Left lung (tissue), 10 donors: ENCODE data around the gene GMPR. TPM values are rescaled to one million over a fixed set of nuclear protein-coding genes. Genes with fewer than 3 reads are reported as not detected.
"Not testable (repeated sequence)": the region's sequence is repeated elsewhere in the genome, so short reads cannot be mapped to it uniquely, and the experiment has no call there.

Experiments used
- ATAC-seq: fragments of 200-7000 bp; cut with Tn5 transposase; one replicate; pipeline ENCODE4 v1.9.1; 2020; ENCODE audit warnings: moderate library complexity
- DNase-seq, 4 donors: peaks; one replicate each; pipeline ENCODE4 v3.0.0-alpha.2; 2013 to 2020
- H3K27ac ChIP-seq, 2 donors: fragments of 200-600 bp; sonication (generic) in 1 of 2; one replicate each; pipeline versions ENCODE4 v1.5.0 to v1.8.0; 2020 to 2021
- H3K27me3 ChIP-seq, 2 donors: fragments of 200-600 bp; sonication (generic) in 1 of 2; one replicate each; pipeline versions ENCODE4 v1.5.0 to v1.8.0; 2020 to 2021
- H3K36me3 ChIP-seq, 2 donors: fragments of 200-600 bp; sonication (generic) in 1 of 2; one replicate each; pipeline versions ENCODE4 v1.5.0 to v1.8.0; 2020 to 2021
- H3K4me1 ChIP-seq, 2 donors: fragments of 200-600 bp; one replicate each; pipeline ENCODE4 v1.8.0; 2021
- H3K4me3 ChIP-seq, 2 donors: fragments of 200-600 bp; sonication (generic) in 1 of 2; one replicate each; pipeline versions ENCODE4 v1.5.0 to v1.8.0; 2020 to 2021; ENCODE audit warnings: mild to moderate bottlenecking in 1 of 2
- H3K9me3 ChIP-seq, 2 donors: fragments of 200-600 bp; sonication (generic) in 1 of 2; one replicate each; pipeline versions ENCODE4 v1.5.0 to v1.8.0; 2020 to 2021
- CTCF ChIP-seq, 2 donors: fragments of 200-600 bp; sonication (generic) in 1 of 2; IDR thresholded peaks; one replicate each; pipeline versions ENCODE4 v1.5.0 to v1.8.0; 2021; ENCODE audit warnings: antibody characterized with exemption in 2 of 2
- intact Hi-C, 2 donors: fragments of 100-400 bp; cut with DNase I; formaldehyde crosslinking; loops; one replicate each; pipeline versions ENCODE4 v1.11.2 to v1.14.2; 2022
- polyA plus RNA-seq, 6 donors: library from polyadenylated mRNA; unstranded; fragments of 120-200 nt; gene quantifications; one replicate each; pipeline ENCODE4 v1.2.1, GENCODE V29; 2013; ENCODE audit not compliant: insufficient read length in 6 of 6
- total RNA-seq, 2 donors: library from RNA; stranded (reverse); fragmentation: NEBNext Ultra II Directional; extraction: Animal tissue kit (Norgen Biotek cat#: 25700); gene quantifications; one replicate each; pipeline ENCODE4 v1.2.1, GENCODE V29; 2021
- donor health status: DM: no; HTN: yes; CAD: no.
- donor health status: DM: no; HTN: no; CAD: no.

Gene GMPR
- total and polyA plus RNA-seq, 8 donors = 3.8 to 16.1 (median 7.0) TPM

- H3K9me3 ChIP-seq = no peaks in the 10 kb centered on the region
- H3K4me3 ChIP-seq = no peak overlapping the region
- H3K27me3 ChIP-seq = no peaks in the 10 kb centered on the region
- no peak for DNase-seq
- no peaks in the 10 kb centered on the region for H3K36me3 ChIP-seq
- no peak overlapping the region for H3K27ac ChIP-seq
- no peaks in the 10 kb centered on the region for H3K4me1 ChIP-seq
- TF ChIP-seq CTCF (IDR thresholded peaks at IDR 0.05) = no peak
- intact Hi-C loops = no loop called here
- ATAC-seq = peak; percentile 31
These were observed 19.8 kb downstream of the GMPR start for GRCh38 chr6:16257999-16258708.

- intact Hi-C loops = no loop called here
- no peak overlapping the region for H3K4me3 ChIP-seq
- H3K27me3 ChIP-seq = no peaks in the 10 kb centered on the region
- no peak for ATAC-seq
- H3K9me3 ChIP-seq = no peaks in the 10 kb centered on the region
- DNase-seq = no peak
- no peaks in the 10 kb centered on the region for H3K36me3 ChIP-seq
- H3K27ac ChIP-seq = no peak overlapping the region
- no peak for TF ChIP-seq CTCF (IDR thresholded peaks at IDR 0.05)
- H3K4me1 ChIP-seq = no peaks in the 10 kb centered on the region
These were observed 20.3 kb downstream of the GMPR start for GRCh38 chr6:16258709-16259075.

GRCh38 chr6:16259604-16260003, 21.2 kb downstream of the GMPR start:
- H3K27me3 ChIP-seq, H3K36me3 ChIP-seq, ATAC-seq, H3K27ac ChIP-seq, H3K4me3 ChIP-seq, H3K4me1 ChIP-seq, DNase-seq, intact Hi-C loops, H3K9me3 ChIP-seq: not testable (repeated sequence)

DNA sequence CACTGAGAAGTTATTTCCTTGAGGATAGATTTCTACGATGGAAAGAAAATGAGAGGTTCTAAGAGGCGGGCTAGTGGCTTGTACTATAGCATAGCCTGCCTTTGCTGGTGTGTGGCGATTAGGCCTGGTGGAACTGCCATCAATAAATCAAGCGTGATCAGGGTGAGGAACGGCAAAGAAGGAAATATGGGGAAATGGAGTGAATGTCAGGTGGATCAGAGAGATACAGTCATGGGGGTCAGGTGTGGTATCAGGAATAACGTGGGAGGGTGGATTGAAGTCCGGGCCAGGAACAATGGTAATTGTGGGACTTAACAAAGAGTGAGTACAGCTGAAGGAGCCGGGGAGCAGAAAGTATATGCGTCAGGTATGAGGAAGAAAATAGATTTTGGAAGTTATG, 22.2 kb downstream of the GMPR start:
- DNase-seq, H3K36me3 ChIP-seq: not testable (repeated sequence)

GRCh38 chr6:16262773-16263172, 24.4 kb downstream of the GMPR start:
- DNase-seq, H3K4me1 ChIP-seq, H3K36me3 ChIP-seq, ATAC-seq, H3K9me3 ChIP-seq, H3K27ac ChIP-seq, H3K27me3 ChIP-seq, intact Hi-C loops, H3K4me3 ChIP-seq: not testable (repeated sequence)

More for the DNA sequence above, 22.2 kb downstream of the GMPR start:
- H3K9me3 ChIP-seq, ATAC-seq, H3K4me1 ChIP-seq, H3K27ac ChIP-seq, intact Hi-C loops, H3K4me3 ChIP-seq, H3K27me3 ChIP-seq: not testable (repeated sequence)

- intact Hi-C loops, DNase-seq, H3K4me3 ChIP-seq, H3K36me3 ChIP-seq, H3K4me1 ChIP-seq, H3K27me3 ChIP-seq, H3K27ac ChIP-seq, H3K9me3 ChIP-seq, ATAC-seq: not testable (repeated sequence)
These were observed 25.2 kb downstream of the GMPR start for GRCh38 chr6:16263464-16264099.

DNA sequence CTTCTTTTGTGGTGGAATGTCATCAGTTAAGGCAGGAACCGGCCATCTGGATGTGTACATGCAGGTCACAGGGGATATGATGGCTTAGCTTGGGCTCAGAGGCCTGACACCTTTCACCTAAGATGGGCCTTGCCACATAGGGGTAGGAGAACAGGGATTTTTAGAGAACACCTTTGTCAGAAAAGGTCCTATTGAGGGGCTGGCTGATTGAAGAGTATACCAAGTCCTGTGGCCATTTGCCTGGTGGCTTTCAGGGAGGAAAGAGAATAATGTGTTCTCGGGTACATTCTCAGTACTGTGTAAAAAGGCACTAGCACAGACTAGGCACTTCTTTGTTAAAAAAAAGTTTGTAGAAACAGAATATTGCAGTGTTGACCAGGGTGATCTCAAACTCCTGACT, 26.4 kb downstream of the GMPR start:
- no peak overlapping the region for H3K4me3 ChIP-seq
- no peaks in the 10 kb centered on the region for H3K27me3 ChIP-seq
- intact Hi-C loops = no loop called here
- no peak for TF ChIP-seq CTCF (IDR thresholded peaks at IDR 0.05)
- ATAC-seq = no peak
- no peak for DNase-seq
- no peak overlapping the region for H3K27ac ChIP-seq
- no peaks in the 10 kb centered on the region for H3K36me3 ChIP-seq
- H3K9me3 ChIP-seq = no peaks in the 10 kb centered on the region
- no peaks in the 10 kb centered on the region for H3K4me1 ChIP-seq
